Chondrocyte (in vitro differentiated cells): ENCODE measurements around the gene RABL6. TPM values are rescaled to one million over a fixed set of nuclear protein-coding genes. Genes with fewer than 3 reads are reported as not detected.
A peak's percentile ranks its signal among the peaks of the same experiment; 100 is the strongest.
"Not testable (repeated sequence)": the region's sequence is repeated elsewhere in the genome, so short reads cannot be mapped to it uniquely, and the experiment has no call there.

Source experiments
- DNase-seq: peaks from one replicate; pipeline ENCODE4 v3.0.0; 2021; ENCODE audit warnings: mixed read lengths, low spot score
- H3K27ac Mint-ChIP-seq: one replicate; pipeline ENCODE4 v1.8.0; 2021; ENCODE audit warnings: mild to moderate bottlenecking, moderate library complexity, mixed read lengths; ENCODE audit not compliant: unreplicated experiment
- H3K27me3 Mint-ChIP-seq: 2 replicates; pipeline ENCODE4 v1.8.0; 2021; ENCODE audit warnings: low read depth, mixed read lengths
- H3K36me3 Mint-ChIP-seq: 2 replicates; pipeline ENCODE4 v1.8.0; 2021; ENCODE audit warnings: low read depth, mixed read lengths
- H3K4me1 Mint-ChIP-seq: 2 replicates; pipeline ENCODE4 v1.8.0; 2021; ENCODE audit warnings: low read depth, mild to moderate bottlenecking, mixed read lengths
- H3K4me3 Mint-ChIP-seq: one replicate; pipeline ENCODE4 v1.8.0; 2021; ENCODE audit warnings: mild to moderate bottlenecking, moderate library complexity, mixed read lengths; ENCODE audit not compliant: unreplicated experiment
- H3K9me3 Mint-ChIP-seq: 2 replicates; pipeline ENCODE4 v1.8.0; 2021; ENCODE audit warnings: low read depth, mixed read lengths
- total RNA-seq: library from RNA; stranded (reverse); gene quantifications from 3 replicates; pipeline ENCODE4 v1.2.1, GENCODE V29; 2021
- TF ChIP-seq, protein P1 (sequence below): fragments of 200-600 bp; sonication (generic); IDR thresholded peaks from 2 replicates; pipeline ENCODE4 v1.5.0; 2021; ENCODE audit warnings: antibody characterized with exemption, mild to moderate bottlenecking, moderate library complexity

The RABL6 gene
- total RNA-seq, 1 donor from 2014 or later: 61.5 TPM

DNA sequence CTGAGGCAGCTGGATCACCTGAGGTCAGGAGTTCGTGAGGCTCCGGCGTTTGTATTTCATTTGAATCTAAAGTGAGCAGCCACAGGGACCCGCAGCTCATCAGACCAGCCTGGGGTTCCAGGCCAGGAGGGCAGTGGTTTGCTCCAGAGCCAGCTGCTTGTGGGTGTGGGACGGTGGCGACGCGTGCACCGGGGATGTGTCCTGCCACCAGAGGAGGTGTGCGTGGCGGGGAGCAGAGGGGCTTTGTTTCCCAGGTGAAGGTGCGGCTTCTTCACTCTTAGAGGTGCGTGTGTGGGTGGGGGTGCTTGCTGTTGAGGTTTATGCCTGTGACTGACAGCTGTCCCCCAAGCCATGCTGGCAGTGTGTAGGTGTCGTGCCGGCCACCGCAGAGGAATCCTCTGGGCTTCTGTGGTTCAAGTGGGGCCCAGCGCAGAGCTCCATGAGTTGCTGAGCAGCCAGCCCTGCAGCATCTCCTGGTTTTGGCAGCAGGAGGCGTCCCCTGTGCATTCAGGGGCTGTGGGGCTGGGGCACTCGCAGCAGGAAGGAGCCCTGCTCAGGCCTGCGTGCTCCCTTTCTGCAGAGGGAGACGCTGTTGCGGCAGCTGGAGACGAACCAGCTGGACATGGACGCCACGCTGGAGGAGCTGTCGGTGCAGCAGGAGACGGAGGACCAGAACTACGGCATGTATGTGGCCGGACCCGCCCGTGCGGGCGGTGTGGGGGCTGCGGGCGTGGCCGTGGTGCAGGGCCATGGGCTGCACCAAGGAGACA is 27.6 kb downstream of the RABL6 start:
- no peak overlapping the region for H3K4me3 Mint-ChIP-seq
- H3K9me3 Mint-ChIP-seq: no peaks in the 10 kb centered on the region
- H3K27ac Mint-ChIP-seq: peak overlapping the region; percentile 36
- no peaks in the 10 kb centered on the region for H3K27me3 Mint-ChIP-seq
- peaks cover 3% of the 10 kb centered on the region for H3K36me3 Mint-ChIP-seq
- peaks cover 10% of the 10 kb centered on the region for H3K4me1 Mint-ChIP-seq
- TF ChIP-seq, protein P1, sequence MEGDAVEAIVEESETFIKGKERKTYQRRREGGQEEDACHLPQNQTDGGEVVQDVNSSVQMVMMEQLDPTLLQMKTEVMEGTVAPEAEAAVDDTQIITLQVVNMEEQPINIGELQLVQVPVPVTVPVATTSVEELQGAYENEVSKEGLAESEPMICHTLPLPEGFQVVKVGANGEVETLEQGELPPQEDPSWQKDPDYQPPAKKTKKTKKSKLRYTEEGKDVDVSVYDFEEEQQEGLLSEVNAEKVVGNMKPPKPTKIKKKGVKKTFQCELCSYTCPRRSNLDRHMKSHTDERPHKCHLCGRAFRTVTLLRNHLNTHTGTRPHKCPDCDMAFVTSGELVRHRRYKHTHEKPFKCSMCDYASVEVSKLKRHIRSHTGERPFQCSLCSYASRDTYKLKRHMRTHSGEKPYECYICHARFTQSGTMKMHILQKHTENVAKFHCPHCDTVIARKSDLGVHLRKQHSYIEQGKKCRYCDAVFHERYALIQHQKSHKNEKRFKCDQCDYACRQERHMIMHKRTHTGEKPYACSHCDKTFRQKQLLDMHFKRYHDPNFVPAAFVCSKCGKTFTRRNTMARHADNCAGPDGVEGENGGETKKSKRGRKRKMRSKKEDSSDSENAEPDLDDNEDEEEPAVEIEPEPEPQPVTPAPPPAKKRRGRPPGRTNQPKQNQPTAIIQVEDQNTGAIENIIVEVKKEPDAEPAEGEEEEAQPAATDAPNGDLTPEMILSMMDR: no peak
- DNase-seq: no peak

DNA sequence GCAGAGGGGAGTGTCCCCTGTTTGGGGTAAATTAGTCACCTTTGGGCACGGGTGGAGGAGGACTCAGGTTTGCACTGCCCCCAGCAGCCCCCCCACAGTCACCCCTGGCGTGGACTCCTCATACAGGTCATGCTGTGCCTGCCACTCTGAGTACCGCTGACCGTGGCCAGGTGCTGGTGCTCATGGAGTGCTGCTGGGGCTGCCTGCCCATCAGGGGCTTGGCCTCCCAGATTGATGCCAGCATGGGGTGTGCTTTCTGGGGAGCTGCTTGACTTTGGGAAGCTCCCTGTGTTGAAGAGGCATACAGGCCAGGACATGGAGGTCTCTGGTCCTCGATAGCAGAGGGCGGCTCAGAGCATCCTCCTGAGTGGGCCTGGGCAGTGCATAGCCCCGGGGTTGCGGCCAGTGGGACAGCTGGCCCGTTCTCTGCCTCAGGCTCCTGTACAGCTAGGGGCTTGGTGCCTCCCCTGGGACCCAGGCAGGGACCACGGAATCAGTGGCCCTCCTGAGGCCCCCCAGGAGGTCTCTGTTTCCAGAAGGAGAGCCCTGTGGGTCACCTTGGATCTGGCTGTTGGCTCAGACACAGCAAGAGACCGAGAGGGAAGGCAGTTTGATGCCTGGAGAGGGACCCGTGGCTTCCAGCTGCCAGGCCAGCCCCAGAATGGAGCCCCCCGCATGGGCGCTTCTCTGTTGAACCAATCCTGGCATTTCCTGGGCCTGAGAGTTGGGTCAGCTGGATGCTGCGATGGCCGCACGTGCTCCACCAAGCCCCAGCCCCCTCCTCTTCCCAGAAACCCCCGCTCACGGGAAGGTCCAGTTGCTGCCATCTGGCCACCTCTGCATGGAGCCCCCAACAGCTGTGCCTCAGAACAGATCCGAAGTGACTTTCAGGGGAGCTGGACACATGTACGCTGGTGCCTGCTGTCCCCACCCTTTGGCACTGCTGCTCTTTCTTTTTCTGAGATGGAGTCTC is 28.5 kb downstream of the RABL6 start:
- Mint-ChIP-seq H3K36me3 (peaks cover 3% of the 10 kb centered on the region), H3K4me3 (no peak overlapping the region), H3K27ac (no peak overlapping the region), H3K4me1 (peaks cover 18% of the 10 kb centered on the region), H3K9me3 (no peaks in the 10 kb centered on the region), H3K27me3 (no peaks in the 10 kb centered on the region)
- DNase-seq: no peak
- TF ChIP-seq, protein P1: no peak

DNA sequence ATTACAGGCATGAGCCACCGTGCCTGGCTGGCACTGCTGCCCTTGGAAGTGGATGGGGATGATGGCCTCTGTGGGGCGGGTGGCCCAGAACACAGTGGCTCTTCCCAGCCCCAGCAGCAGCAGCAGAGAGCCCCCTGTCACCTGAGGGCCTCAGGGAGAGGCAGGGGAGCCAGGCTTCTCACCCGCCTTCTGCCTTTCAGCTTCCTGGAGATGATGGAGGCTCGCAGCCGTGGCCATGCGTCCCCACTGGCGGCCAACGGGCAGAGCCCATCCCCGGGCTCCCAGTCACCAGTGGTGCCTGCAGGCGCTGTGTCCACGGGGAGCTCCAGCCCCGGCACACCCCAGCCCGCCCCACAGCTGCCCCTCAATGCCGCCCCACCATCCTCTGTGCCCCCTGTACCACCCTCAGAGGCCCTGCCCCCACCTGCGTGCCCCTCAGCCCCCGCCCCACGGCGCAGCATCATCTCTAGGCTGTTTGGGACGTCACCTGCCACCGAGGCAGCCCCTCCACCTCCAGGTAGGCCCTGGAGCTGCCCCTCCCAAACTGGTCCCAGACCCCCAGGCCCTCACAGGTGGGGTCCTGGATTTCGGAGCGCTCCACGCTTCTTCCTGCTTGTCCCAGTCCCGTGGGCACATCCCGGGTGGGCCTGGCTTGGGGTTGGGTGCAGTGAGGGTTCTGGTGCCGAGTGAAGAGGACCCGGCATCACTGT is 29.6 kb downstream of the RABL6 start:
- no peak for DNase-seq
- Mint-ChIP-seq H3K27me3 (no peaks in the 10 kb centered on the region), H3K4me3 (no peak overlapping the region), H3K27ac (no peak overlapping the region), H3K9me3 (no peaks in the 10 kb centered on the region), H3K4me1 (peaks cover 29% of the 10 kb centered on the region), H3K36me3 (peaks cover 3% of the 10 kb centered on the region)
- TF ChIP-seq, protein P1: no peak

DNA sequence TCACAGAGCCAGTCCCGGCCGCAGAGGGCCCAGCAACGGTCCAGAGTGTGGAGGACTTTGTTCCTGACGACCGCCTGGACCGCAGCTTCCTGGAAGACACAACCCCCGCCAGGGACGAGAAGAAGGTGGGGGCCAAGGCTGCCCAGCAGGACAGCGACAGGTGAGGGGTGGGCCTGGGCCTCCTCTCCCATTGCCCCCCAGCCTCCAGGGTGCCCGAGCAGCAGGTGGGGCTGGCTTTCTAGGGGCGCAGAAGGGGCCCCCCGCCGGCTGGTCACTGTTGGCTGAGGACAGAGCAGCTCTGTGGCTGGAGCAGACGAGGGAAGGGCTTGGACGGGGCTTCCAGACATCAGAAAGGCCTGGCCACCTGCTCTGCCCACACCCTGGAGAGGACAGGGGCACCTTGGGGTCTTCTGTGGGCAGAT is 30.1 kb downstream of the RABL6 start:
- not testable (repeated sequence) for H3K27ac Mint-ChIP-seq, DNase-seq, H3K36me3 Mint-ChIP-seq, H3K4me3 Mint-ChIP-seq, H3K27me3 Mint-ChIP-seq, H3K9me3 Mint-ChIP-seq
- H3K4me1 Mint-ChIP-seq: peaks cover 30% of the 10 kb centered on the region

DNA sequence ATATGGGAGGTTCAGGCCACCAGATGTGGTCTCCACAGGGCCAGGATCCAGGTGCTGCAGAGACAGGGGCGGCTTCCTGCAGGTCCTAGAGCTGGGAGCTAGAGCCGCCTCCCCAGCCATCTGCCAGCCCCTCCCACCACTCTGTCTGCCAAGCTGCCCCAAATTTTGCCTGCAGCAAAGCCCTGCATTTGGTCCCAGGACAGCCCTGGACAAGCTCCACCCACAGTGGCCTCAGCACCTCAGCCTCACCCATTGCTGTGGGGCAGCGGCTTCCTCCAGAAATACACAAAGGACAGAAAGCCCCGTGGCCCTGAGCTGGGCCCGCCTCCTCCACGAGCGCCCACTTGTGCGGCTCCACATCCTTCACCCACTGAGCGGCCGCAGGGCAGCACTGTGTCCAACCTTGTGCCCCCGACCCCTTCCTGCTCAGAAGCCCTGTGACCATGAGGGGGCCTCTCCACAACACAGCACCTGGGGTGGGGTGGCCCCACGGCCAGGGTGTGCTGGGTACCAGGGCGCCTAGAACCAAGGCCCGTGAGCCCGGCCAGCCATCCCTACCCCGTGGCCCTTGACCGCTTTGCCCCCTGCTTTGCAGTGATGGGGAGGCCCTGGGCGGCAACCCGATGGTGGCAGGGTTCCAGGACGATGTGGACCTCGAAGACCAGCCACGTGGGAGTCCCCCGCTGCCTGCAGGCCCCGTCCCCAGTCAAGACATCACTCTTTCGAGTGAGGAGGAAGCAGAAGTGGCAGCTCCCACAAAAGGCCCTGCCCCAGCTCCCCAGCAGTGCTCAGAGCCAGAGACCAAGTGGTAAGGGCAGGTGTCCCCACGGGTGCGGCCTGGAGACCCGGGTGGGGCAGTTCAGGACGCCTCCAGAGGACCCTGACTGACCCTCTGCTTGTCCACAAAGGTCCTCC is 30.8 kb downstream of the RABL6 start:
- Mint-ChIP-seq H3K27me3 (no peaks in the 10 kb centered on the region), H3K4me1 (peaks cover 34% of the 10 kb centered on the region), H3K4me3 (no peak overlapping the region), H3K27ac (peak overlapping the region; percentile 32), H3K9me3 (no peaks in the 10 kb centered on the region), H3K36me3 (peaks cover 3% of the 10 kb centered on the region)
- TF ChIP-seq, protein P1: no peak
- DNase-seq: no peak
